Stomach smooth muscle (tissue), 2 donors: ENCODE results near the gene RANBP10.
"Not testable (repeated sequence)": the region's sequence is repeated elsewhere in the genome, so short reads cannot be mapped to it uniquely, and the experiment has no call there.

Experiments
- H3K27ac ChIP-seq: one replicate; pipeline ENCODE4 v1.7.0; 2013; ENCODE audit warnings: mild to moderate bottlenecking, low read length, inconsistent platforms
- H3K27me3 ChIP-seq, 2 donors: one replicate each; pipeline ENCODE4 v1.7.0; 2013; ENCODE audit warnings: low read length in 2 of 2; ENCODE audit not compliant: insufficient read depth in 2 of 2, control insufficient read depth in 1 of 2
- H3K36me3 ChIP-seq, 2 donors: one replicate each; pipeline ENCODE4 v1.7.0; 2013; ENCODE audit warnings: low read length in 2 of 2; ENCODE audit not compliant: control insufficient read depth in 2 of 2, insufficient read depth in 2 of 2
- H3K4me1 ChIP-seq: one replicate; pipeline ENCODE4 v1.7.0; 2013; ENCODE audit warnings: low read length; ENCODE audit not compliant: control insufficient read depth, insufficient read depth
- H3K4me3 ChIP-seq, 2 donors: one replicate each; pipeline ENCODE4 v1.7.0; 2013; ENCODE audit warnings: low read length in 2 of 2
- H3K9ac ChIP-seq, 2 donors: one replicate each; pipeline ENCODE4 v1.7.0; 2013; ENCODE audit warnings: low read length in 2 of 2, mild to moderate bottlenecking in 1 of 2
- H3K9me3 ChIP-seq, 2 donors: one replicate each; pipeline ENCODE4 v1.7.0; 2013; ENCODE audit warnings: low read length in 2 of 2; ENCODE audit not compliant: control insufficient read depth in 2 of 2
- donor health status: healthy.
- donor health status: Pancreatic carcinoma.

Gene RANBP10

DNA sequence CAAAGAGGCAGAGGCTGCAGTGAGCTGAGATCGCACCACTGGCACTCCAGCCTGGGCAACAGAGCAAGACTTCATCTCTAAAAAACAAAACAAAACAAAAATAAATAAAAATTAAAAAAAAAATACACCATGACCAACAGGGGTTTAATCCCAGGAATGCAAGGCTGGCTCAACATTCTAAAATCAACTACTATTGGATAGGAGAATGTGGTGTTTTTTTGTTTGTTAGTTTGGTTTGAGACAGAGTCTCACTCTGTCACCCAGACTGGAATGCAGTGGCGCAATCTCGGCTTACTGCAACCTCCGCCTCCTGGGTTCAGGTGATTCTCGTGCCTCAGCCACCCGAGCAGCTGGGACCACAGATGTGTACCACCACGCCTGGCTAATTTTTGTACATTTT, 107.1 kb downstream of the RANBP10 start:
- Histone ChIP-seq H3K9me3 (no peaks in the 10 kb centered on the region), H3K27ac (no peak overlapping the region), H3K4me1 (no peaks in the 10 kb centered on the region), H3K27me3 (no peaks in the 10 kb centered on the region), H3K4me3 (no peak overlapping the region), H3K9ac (no peak overlapping the region), H3K36me3 (no peaks in the 10 kb centered on the region)

- Histone ChIP-seq H3K9ac (no peak overlapping the region), H3K27ac (no peak overlapping the region), H3K4me3 (no peak overlapping the region), H3K4me1 (no peaks in the 10 kb centered on the region), H3K36me3 (no peaks in the 10 kb centered on the region), H3K27me3 (no peaks in the 10 kb centered on the region), H3K9me3 (no peaks in the 10 kb centered on the region)
These were observed 108.8 kb downstream of the RANBP10 start for GRCh38 chr16:67697422-67698185.

GRCh38 chr16:67694611-67695010, 111.7 kb downstream of the RANBP10 start:
- Histone ChIP-seq H3K27ac (no peak overlapping the region), H3K36me3 (no peaks in the 10 kb centered on the region), H3K9me3 (no peaks in the 10 kb centered on the region), H3K27me3 (no peaks in the 10 kb centered on the region), H3K4me1 (no peaks in the 10 kb centered on the region), H3K9ac (no peak overlapping the region), H3K4me3 (no peak overlapping the region)

- not testable (repeated sequence) for H3K36me3 ChIP-seq, H3K27me3 ChIP-seq, H3K9ac ChIP-seq, H3K27ac ChIP-seq, H3K4me1 ChIP-seq, H3K4me3 ChIP-seq, H3K9me3 ChIP-seq
These were observed 112.7 kb downstream of the RANBP10 start for GRCh38 chr16:67693517-67694285.

- no peaks in the 10 kb centered on the region for H3K27me3 ChIP-seq
- no peak overlapping the region for H3K9ac ChIP-seq
- no peak overlapping the region for H3K27ac ChIP-seq
- no peaks in the 10 kb centered on the region for H3K4me1 ChIP-seq
- no peaks in the 10 kb centered on the region for H3K9me3 ChIP-seq
- peaks cover 14 to 19% of the 10 kb centered on the region in 2 donors for H3K36me3 ChIP-seq
- H3K4me3 ChIP-seq, result no peak overlapping the region
These were observed 120.8 kb downstream of the RANBP10 start for GRCh38 chr16:67685388-67686112.

DNA sequence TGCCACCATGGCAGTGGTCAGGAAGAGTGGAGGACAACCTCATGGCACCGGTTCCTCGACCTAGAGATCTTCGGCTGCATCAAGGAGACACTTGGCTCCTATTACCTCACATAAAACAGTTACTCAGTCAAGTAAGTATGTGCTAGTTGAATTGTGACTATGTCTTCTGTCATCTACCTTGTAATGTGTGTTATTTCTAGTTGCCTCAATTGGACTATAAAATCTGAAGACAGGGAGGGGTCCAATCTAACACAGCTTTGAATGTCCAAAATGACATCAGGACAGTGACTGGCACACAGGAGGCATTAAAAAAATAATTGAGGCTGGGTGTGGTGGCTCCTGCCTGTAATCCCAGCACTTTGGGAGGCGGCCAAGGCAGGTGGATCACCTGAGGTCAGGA, 122.6 kb downstream of the RANBP10 start:
- Histone ChIP-seq H3K9ac (no peak overlapping the region), H3K9me3 (no peaks in the 10 kb centered on the region), H3K36me3 (peaks cover 14 to 21% of the 10 kb centered on the region in 2 donors), H3K27me3 (no peaks in the 10 kb centered on the region), H3K4me3 (no peak overlapping the region), H3K27ac (no peak overlapping the region), H3K4me1 (peaks cover 2% of the 10 kb centered on the region)

GRCh38 chr16:67679935-67680897, 126.1 kb downstream of the RANBP10 start:
- Histone ChIP-seq H3K4me3 (no peak overlapping the region), H3K9ac (no peak overlapping the region), H3K36me3 (peaks cover 12 to 17% of the 10 kb centered on the region in 2 donors), H3K9me3 (no peaks in the 10 kb centered on the region), H3K27ac (no peak overlapping the region), H3K4me1 (peaks cover 7% of the 10 kb centered on the region), H3K27me3 (no peaks in the 10 kb centered on the region)

DNA sequence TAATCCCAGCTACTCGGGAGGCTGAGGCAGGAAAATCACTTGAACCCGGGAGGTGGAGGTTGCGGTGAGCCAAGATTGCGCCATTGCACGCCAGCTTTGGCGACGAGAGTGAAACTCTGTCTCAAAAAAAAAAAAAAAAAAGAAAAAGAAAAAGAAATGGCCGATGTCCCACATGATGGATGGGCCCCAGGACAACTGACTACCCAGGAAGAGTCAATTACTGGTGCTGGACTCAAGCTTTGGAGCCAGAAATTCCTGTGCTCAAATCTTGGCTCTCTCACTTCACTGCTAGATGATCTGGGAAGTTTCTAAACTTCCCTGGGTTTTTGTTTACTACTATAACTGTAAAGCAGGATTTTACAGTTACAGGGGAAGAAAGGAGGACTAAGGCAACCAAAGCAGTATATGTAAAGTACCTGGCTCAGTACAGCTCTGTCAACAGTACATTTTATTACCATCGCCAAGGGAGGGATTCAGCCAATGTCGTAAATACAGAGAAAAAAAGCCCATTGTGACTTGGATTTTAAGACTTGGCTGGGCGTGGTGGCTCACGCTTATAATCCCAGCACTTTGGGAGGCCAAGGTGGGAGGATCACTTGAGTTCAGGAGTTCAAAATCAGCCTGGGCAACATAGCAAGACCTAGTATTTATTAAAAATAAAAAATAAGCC, 127.9 kb downstream of the RANBP10 start:
- Histone ChIP-seq H3K9me3 (no peaks in the 10 kb centered on the region), H3K9ac (no peak overlapping the region), H3K27me3 (no peaks in the 10 kb centered on the region), H3K4me3 (no peak overlapping the region), H3K27ac (no peak overlapping the region), H3K4me1 (peaks cover 19% of the 10 kb centered on the region), H3K36me3 (peaks cover 5 to 10% of the 10 kb centered on the region in 2 donors)

- Histone ChIP-seq H3K9me3 (no peaks in the 10 kb centered on the region), H3K4me3 (no peak overlapping the region), H3K27me3 (no peaks in the 10 kb centered on the region), H3K9ac (no peak overlapping the region), H3K4me1 (peaks cover 27% of the 10 kb centered on the region), H3K27ac (no peak overlapping the region), H3K36me3 (peaks cover 4 to 9% of the 10 kb centered on the region in 2 donors)
These were observed 128.6 kb downstream of the RANBP10 start for GRCh38 chr16:67677712-67678111.
